Stimulated activated CD8-positive, alpha-beta memory T cell treated with anti-CD3 and anti-CD28 coated beads, Interleukin-4, amount 100 ng/mL, for 24 hours (primary cell): ENCODE data around the gene PAM16.
"Not testable (repeated sequence)": the region's sequence is repeated elsewhere in the genome, so short reads cannot be mapped to it uniquely, and the experiment has no call there.

Experiments used
- DNase-seq: peaks from one replicate; pipeline ENCODE4 v3.0.0-alpha.2; 2020; ENCODE audit warnings: low read depth

PAM16 gene

DNA sequence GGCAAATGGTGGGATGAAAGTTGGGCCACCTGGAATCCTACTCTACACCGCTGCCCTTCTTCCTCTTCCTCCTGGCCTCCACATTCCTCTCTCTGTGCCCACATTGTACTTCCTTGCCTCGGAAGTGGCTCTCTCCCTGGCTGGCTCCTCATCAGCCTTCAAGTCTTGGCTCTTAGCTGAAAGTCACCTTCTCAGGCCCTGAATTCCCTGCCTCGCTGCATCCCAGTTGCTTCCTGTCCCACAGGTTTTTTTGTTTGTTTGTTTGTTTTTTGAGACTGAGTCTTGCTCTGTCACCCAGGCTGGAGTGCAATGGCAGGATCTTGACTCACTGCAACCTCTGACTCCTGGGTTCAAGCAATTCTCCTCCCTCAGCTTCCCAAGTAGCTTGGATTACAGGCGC, 2.6 kb upstream of the PAM16 start:
- DNase-seq, result no peak

DNA sequence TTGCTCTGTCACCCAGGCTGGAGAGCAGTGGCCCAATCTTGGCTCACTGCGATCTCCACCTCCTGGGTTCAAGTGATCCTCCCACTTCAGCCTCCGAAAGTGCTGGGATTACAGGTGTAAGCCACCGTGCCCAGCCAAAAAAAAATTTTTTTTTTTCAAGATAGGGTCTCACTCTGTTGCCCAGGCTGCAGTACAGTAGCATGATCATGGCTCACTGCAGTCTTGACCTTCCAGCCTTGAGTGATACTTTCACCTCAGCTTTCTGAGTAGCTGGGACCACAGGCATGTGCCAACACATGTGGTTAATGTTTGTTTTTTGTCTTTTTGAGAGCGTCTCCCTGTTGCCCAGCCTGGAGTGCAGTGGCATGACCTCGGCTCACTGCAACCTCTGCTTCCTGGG, 1.7 kb upstream of the PAM16 start:
- DNase-seq, result no peak

DNA sequence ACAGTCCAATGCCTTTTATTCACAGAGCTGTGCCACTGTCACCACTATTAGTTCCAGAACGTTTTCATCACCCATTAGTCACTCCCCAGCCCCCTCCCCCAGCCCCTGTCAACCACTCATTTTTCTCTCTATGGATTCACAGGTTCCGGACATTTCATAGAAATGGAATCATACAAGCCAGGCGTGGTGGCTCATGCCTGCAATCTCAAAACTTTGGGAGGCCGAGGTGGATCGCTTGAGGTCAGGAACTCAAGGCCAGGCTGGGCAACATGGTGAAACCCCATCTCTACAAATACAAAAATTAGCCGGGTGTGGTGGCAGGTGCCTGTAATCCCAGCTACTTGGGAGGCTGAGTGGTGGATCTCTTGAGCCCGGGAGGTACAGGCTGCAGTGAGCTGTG, 759 bp upstream of the PAM16 start:
- DNase-seq, result no peak

DNA sequence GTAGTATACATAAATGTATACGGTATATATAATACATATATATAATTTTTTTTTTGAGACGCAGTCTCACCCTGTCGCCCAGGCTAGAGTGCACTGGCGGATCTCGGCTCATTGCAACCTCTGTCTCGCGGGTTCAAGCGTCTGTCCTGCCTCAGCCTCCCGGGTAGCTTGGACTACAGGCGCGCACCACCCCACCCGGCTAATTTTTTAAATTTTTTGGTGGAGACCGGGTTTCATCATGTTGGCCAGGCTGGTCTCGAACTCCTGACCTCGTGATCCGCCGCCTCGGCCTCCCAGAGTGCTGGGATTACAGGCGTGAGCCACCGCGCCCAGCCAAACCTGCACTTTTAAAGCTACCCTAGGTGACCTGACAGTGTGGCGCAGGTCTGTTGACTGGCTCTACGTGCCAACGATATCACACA, 745 bp downstream of the PAM16 start:
- DNase-seq, result no peak

DNA sequence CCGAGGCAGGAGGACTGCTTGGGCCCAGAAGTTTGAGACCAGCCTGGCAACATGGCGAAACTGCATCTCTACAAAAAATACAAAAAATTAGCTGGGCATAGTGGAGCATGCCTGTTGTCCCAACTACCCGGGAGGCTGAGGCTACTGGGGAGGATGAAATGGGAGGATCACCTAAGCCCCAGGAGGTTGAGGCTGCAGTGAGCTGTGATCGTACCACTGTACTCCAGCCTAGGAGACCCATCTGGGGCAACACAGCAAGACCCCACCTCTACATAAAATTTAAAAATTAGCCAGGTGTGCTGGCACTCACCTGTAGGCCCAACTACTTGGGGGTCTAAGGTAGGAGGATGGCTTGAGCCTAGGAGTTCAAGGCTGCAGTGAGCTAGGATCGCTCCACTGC, 1.8 kb downstream of the PAM16 start:
- no peak for DNase-seq

DNA sequence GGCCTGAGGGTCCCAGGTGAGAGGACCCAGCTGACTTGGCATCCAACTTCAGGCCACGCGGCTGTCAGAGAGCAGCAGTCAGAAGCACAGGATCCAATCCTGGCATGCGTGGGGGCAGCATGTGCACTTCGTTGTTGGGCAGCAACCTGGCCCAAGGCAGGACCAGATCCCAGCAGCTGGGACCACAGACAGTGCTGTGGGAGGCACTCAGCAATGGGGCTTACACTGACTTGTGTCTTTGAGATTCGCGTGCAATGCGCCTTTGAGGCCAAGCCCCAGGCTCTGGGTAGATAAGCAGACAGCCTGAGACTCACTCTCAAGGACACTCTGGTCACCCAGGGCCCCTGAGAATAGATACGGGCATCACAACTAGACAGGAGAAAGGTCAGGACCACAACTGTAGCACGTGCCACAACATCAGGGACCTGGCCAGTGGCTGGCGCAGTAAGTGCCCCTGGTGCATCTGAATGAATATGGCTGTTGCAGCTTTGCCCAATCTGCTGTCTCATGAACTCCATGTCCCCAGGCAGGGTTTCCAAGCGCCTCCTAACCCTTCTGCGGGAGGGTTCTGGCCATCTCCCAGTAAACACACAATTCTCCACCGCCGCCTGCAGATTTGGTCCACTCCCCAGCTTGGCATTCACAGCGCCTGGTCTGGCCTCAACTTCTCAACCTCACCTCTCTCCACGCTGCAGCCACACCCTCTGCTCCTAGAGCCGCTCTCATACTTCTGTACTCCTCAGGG, 3.2 kb downstream of the PAM16 start:
- no peak for DNase-seq

DNA sequence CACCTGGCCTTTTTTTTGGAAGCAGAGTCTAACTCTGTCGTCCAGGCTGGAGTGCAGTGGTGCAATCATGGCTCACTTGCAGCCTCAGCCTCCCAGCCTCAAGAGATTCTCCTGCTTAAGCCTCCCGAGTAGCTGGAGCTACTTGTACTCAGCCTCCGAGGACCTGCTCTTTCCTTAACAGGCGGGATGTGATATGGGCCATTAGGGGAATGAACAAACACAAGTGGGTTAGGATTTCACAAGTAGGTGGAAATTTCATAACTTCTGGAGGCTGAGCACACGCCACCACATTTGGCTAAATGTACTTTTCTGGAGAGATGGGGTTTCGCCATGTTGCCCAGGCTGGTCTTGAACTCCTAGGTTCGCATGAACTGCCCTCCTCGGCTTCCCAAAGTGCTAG, 4.1 kb downstream of the PAM16 start:
- DNase-seq, result no peak

DNA sequence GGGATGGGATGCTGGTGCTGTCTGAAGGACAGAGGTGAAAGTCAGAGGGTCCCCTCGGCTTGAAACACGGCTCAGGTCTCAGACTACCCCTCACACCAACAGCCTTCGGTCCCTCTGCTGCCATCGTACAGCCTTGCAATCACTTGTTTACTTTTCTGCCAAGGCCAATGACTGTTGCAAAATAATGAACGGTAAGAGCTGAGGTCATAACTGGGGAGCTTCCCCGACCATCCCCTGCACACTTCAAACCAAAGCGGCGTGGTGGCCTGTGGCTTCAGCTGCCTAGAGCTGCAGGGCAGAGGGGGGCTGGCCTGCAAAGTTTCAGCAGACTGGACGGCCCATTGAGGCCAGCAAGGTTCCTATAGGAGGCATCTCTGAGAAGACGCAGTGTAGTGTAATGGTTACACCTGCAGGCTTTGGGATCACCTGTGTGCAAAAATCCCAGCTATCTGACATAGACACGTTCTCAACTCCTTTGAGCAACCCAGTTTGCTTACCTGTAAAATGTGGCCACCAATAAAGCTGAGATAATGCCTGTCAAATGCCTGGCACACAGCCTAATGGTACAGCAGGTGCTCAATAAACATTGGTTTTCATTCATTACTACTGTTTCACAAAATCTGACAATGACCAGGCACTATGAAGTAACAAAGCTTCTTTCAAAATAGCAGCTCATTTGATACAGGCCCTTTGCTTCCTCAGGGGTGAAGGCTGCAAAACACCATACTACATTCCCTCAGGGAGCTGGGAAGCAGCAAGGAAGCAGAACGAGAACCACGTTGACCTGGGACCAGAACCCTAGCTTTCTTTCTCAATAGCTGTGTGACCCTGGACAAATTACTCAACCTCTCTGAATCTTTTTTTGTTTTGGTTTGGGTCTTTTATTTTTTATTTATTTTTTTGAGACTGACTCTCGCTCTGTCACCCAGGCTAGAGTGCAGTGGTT, 5.0 kb downstream of the PAM16 start:
- no peak for DNase-seq

DNA sequence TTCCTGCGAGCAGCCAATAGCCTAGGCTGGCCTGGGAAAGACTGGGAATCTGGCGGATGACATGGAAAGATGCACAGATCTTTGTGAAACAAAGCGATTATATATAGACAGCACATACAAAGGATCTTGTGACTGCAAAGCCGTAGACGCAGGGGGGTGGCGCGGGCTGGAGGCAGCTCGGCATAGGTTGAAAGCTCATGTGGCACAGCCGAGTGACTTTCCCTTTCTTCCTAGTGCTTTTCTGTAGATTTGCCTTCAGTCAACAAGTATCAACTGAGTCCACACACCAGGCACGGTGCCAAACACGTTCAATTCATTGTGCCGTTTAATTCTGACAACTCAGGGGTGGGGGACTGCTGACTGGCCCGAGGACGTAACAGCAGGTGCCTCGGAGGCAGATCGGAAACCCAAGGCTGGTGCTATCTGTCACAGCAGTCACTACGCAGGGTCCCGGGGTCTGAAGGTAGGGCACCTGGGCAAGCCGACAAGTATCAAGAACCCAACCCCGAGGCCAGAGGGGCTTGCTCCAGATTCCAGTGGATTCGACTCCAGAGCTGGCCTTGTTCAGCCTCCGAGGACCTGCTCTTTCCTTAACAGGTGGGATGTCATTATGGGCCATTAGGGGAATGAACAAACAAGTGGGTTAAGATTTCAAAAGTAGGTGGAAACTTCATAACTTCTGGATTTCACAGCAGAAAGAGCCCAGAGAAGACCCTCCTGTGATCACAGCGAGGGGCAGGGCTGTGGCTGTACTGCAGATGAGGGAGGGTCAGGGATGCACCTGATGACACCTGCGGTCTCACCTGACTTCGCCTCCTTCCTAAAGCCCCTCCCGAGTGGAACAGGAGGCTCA, 5.9 kb downstream of the PAM16 start:
- DNase-seq, result no peak

DNA sequence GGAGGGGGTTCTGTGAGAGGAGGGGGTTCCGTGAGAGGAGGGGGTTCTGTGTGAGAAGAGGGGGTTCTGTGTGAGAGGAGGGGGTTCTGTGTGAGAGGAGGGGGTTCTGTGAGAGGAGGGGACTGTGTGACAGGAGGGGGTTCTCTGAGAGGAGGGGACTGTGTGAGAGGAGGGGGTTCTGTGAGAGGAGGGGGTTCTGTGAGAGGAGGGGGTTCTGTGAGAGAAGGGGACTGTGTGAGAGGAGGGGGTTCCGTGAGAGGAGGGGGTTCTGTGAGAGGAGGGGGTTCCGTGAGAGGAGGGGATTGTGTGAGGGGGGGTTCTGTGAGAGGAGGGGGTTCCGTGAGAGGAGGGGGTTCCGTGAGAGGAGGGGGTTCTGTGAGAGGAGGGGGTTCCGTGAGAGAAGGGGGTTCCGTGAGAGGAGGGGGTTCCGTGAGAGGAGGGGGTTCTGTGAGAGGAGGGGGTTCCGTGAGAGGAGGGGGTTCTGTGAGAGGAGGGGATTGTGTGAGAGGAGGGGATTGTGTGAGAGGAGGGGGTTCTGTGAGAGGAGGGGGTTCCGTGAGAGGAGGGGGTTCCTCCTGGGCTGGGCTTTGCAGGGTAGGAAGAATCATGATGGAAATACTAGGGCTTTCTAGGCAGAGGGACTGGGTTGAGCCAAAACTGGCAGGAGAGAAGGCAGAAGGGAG, 6.7 kb downstream of the PAM16 start:
- not testable (repeated sequence) for DNase-seq

DNA sequence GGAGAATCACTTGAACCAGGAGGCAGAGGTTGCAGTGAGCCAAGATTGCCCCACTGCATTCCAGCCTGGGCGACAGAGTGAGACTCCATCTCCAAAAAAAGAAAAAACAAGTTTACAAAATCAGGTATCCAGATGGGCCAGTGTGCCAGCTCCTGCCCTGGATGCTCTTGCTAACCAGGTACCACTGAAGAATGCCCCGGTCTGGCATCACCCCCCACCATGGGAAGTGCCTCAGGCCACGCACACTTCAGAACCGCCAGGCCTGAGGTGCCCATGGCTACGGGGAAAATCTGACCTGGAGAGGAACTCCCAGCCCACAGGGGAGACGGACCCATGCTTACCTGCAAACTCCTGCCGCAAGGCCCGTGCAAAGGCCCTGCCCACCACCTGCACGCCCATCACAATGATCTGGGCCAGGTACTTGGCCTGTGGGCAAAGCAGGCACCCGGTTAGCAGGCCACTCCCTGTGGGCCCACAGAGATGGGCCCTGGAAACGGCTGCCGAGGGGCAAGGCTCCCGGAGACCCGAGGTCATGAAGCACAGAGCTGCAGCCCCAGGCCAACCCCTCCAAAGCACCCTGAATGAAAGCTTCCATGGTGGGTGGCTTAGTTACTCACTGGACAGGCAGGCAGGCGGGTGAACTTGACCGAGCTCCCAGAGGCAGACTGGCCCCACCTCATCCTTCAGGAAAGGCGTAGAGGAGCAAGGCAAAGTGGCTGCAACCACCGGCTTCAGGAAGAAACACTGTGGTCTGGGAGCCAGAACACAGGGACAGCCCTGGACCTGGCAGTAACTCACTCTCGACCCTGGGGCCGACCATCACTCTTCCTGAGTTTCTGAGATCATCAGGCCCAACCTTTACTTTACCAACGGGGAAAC, 8.0 kb downstream of the PAM16 start:
- no peak for DNase-seq

DNA sequence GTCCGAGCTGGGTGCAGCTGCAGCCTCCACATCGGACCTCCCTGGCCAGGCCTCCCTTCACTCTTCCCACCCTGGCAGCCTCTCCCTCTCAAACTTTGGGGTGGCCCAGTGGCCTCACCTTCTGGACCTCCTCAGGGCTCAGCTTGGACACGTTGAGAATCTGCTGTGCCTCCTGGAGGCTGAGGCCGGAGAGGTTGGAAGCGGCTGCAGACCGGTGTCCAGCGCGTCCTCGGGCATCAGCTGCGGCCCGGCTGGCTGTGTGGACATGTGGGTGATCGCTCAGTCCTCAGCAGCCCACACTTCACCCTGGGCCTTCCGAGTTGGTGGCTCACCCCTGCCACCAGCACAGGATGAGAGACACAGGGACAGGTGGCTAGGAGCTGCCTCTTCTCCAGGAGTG, 9.9 kb downstream of the PAM16 start:
- no peak for DNase-seq

DNA sequence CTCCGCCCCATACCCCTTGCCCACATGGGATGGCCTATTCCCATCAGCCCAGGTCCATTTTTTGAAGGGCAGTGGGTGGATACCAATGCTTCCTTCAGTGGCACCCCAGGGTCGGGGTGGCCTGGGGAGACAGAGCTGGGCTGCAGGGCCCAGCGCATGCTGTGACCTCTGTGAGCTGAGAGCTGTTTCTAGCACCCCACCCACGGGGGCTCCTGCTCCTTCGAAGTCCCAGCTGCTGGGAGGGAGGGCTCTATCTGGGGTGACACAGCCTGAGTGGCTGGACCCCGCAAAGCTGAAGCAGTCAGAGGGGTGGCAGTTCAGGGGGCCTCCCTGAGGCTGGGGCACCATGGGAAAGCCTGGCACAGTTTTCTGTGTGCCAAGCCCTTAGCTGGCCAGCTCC, 10.7 kb downstream of the PAM16 start:
- DNase-seq, result no peak

DNA sequence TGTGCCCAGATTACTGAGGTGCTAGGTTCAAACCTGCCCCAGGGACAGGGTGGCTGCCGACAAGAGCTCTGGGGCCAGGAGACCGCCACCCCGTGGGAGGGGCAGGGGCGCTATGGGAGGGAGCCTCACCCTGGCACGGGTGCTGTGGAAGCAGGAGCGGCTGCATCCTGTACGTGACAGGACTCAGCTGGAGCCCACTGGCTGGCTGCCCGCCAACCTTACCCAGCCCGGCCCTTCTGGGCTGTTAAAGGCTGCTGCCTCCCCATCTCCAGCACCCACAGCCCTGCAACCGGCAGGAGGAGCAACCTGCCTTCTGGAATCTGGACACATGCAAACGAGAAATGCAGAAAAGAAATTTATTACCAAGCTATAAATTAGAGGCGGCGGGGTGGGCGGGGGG, 11.2 kb downstream of the PAM16 start:
- no peak for DNase-seq

DNA sequence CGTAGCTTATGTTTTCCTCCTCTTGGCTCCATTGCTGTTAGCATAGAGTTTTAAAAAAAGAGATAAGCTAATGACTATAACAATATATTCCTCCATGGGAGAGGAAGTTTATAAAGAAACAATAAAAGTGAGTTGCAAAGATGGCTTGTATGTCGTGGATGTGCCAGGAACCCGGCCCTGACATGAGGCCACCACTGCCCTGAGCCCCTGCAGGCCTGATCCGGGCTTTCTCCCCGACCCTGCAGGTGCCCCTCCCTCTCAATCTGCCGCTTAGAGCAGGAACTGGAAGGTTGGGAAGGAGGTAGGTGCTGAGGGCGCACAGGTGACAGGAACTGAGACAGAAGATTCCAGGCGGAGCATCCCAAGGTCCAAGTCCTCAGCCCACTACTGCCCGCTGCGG, 11.7 kb downstream of the PAM16 start:
- DNase-seq, result no peak

DNA sequence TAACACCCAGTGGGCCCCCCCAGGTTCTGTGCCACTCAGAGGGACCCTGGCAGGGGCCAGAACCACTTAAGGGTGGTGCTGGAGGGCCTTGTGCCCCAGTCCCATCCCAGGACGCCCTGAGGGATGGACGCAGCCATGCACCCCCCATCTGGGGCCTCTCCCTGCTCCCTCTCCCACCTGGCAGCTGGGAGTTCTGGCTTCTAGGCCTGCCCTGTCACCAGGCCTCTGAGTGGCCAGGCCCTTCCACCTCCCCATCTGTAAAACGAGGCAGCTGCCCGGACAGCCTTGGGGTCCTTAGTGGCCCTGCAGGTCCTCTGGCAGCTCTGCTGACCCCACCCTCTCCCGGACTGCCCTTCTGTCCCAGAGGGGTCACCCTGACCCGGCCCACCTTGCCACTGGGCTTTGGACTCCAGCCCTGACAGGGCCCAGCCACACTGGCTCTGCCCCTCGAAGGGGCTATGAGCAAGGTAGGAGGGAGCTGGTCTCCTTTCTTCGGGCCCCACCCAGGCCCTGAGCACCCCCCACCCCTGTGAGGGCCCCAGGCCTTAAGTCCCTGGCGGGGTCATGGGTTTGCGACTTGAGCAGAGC, 12.3 kb downstream of the PAM16 start:
- DNase-seq, result no peak

DNA sequence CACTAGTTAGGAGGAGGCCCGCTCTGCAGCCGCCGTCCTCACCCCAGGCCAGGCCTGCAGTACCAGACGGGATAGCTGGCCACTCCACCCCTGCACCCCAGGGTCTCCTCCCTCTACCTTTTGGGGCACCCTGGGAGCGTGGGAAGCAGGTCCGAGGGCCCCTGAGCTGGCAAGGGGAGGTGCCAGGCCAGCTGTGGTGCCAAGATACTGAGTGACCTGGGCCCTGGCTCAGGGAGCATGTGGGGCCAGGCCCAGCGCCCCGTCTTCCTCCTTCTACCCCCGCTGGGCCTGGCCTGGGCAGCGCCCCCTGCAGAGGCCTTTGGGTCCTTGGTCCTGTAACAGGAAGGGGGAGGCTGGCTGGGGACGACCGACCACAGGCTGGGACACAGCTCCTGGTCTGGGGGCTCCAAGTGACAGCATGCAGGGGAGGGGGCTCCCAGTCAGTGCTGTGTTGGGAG, 13.0 kb downstream of the PAM16 start:
- DNase-seq, result no peak

DNA sequence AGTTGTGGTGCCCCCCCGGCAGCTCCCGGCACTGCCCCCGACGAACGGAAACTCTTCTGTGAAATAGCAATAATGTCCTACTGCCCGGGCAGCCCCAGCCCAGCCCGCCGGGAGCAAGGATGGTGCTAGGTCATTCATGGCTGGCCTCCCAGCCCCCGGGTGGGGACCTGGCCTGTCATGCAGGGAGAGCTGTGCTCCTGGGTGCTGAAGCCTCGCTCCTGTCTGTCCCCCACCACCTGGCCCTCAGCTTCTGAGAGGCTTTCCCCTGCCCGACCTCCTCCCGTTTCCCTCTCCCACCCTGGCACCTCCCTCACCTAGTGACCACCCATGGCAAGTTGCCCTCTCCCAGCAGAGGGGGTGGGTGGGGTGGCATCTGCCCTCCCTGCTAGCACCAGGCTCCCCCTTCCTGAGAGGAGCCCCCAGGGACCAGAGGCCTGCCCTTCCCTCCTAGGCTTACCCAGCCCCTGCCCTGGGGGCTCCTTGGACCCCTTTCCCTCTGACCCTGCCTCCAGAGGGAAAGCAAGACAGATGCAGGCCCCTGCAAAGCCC, 13.5 kb downstream of the PAM16 start:
- DNase-seq, result no peak

DNA sequence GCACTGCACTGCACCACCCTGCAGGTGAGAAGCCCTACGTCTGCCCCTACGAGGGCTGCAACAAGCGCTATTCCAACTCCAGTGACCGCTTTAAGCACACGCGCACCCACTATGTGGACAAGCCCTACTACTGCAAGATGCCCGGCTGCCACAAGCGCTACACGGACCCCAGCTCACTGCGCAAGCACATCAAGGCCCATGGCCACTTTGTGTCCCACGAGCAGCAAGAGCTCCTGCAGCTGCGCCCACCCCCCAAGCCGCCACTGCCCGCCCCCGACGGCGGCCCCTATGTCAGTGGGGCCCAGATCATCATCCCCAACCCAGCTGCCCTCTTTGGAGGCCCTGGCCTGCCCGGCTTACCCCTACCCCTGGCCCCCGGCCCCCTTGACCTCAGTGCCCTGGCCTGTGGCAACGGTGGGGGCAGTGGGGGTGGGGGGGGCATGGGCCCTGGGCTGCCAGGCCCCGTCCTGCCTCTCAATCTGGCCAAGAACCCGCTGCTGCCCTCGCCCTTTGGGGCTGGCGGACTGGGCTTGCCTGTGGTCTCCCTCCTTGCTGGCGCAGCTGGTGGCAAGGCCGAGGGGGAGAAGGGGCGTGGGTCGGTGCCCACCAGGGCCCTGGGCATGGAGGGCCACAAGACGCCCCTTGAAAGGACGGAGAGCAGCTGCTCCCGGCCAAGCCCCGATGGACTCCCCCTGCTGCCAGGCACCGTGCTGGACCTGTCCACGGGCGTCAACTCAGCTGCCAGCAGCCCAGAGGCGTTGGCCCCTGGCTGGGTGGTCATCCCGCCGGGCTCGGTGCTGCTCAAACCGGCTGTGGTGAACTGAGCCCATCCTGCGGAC, 14.2 kb downstream of the PAM16 start:
- no peak for DNase-seq
